Mucosa of stomach (tissue), 1 donor: Measurements from ENCODE around the gene CCDC82.
A peak's percentile ranks its signal among the peaks of the same experiment; 100 is the strongest.

Experiments used
- H3K27me3 ChIP-seq: one replicate; pipeline ENCODE4 v1.7.0; 2013; ENCODE audit warnings: mild to moderate bottlenecking, low read length; ENCODE audit not compliant: control insufficient read depth, insufficient read depth
- H3K36me3 ChIP-seq: one replicate; pipeline ENCODE4 v1.7.0; 2013; ENCODE audit warnings: low read length; ENCODE audit not compliant: control insufficient read depth, insufficient read depth
- H3K4me1 ChIP-seq: one replicate; pipeline ENCODE4 v1.7.0; 2013; ENCODE audit warnings: mild to moderate bottlenecking, low read length; ENCODE audit not compliant: control insufficient read depth, insufficient read depth
- H3K4me3 ChIP-seq: one replicate; pipeline ENCODE4 v1.7.0; 2013; ENCODE audit warnings: low read length
- H3K9ac ChIP-seq: one replicate; pipeline ENCODE4 v1.7.0; 2013; ENCODE audit warnings: mild to moderate bottlenecking, low read length, moderate library complexity
- H3K9me3 ChIP-seq: one replicate; pipeline ENCODE4 v1.7.0; 2013; ENCODE audit warnings: mild to moderate bottlenecking, low read length, moderate library complexity; ENCODE audit not compliant: control insufficient read depth
- donor health status: Pancreatic carcinoma.

Gene CCDC82

GRCh38 chr11:96357794-96358193 is 31.9 kb downstream of the CCDC82 start:
- H3K9ac ChIP-seq: no peak overlapping the region
- H3K27me3 ChIP-seq: no peaks in the 10 kb centered on the region
- H3K36me3 ChIP-seq: no peaks in the 10 kb centered on the region
- H3K4me1 ChIP-seq: no peaks in the 10 kb centered on the region
- H3K4me3 ChIP-seq: no peak overlapping the region
- no peaks in the 10 kb centered on the region for H3K9me3 ChIP-seq

GRCh38 chr11:96356848-96357247 is 32.9 kb downstream of the CCDC82 start:
- no peaks in the 10 kb centered on the region for H3K4me1 ChIP-seq
- no peaks in the 10 kb centered on the region for H3K9me3 ChIP-seq
- no peaks in the 10 kb centered on the region for H3K27me3 ChIP-seq
- H3K4me3 ChIP-seq: no peak overlapping the region
- no peaks in the 10 kb centered on the region for H3K36me3 ChIP-seq
- H3K9ac ChIP-seq: no peak overlapping the region

- Histone ChIP-seq H3K9ac (peak within 1 kb of the TSS; percentile 81), H3K27me3 (no peaks in the 10 kb centered on the region)
These were observed 46.6 kb downstream of the CCDC82 start, which contains the start of gene MAML2 for GRCh38 chr11:96342961-96343711. MAML2 (minus strand) TSS chr11:96343195; CDS start chr11:96341895, 1,300 bp downstream.

GRCh38 chr11:96342014-96342960 is 47.4 kb downstream of the CCDC82 start:
- no peaks in the 10 kb centered on the region for H3K9me3 ChIP-seq
- H3K4me1 ChIP-seq: peaks cover 34% of the 10 kb centered on the region
- no peaks in the 10 kb centered on the region for H3K27me3 ChIP-seq
- H3K36me3 ChIP-seq: no peaks in the 10 kb centered on the region
- peak overlapping the region; percentile 71 for H3K4me3 ChIP-seq
- H3K9ac ChIP-seq: peak overlapping the region; percentile 81

More at GRCh38 chr11:96342961-96343711, 46.6 kb downstream of the CCDC82 start, which contains the start of gene MAML2:
- H3K9me3 ChIP-seq: no peaks in the 10 kb centered on the region
- H3K36me3 ChIP-seq: no peaks in the 10 kb centered on the region
- peak within 1 kb of the TSS; percentile 71 for H3K4me3 ChIP-seq
- H3K4me1 ChIP-seq: peaks cover 25% of the 10 kb centered on the region

GRCh38 chr11:96341211-96342013 is 48.3 kb downstream of the CCDC82 start:
- H3K4me1 ChIP-seq: peaks cover 38% of the 10 kb centered on the region
- no peaks in the 10 kb centered on the region for H3K9me3 ChIP-seq
- H3K36me3 ChIP-seq: no peaks in the 10 kb centered on the region
- H3K9ac ChIP-seq: peak overlapping the region; percentile 81
- H3K27me3 ChIP-seq: no peaks in the 10 kb centered on the region
- peak overlapping the region; percentile 71 for H3K4me3 ChIP-seq

GRCh38 chr11:96340555-96340885 is 49.2 kb downstream of the CCDC82 start:
- Histone ChIP-seq H3K27me3 (no peaks in the 10 kb centered on the region), H3K9ac (peak overlapping the region; percentile 81), H3K9me3 (no peaks in the 10 kb centered on the region), H3K36me3 (no peaks in the 10 kb centered on the region), H3K4me3 (no peak overlapping the region), H3K4me1 (peaks cover 38% of the 10 kb centered on the region)

- no peaks in the 10 kb centered on the region for H3K9me3 ChIP-seq
- no peaks in the 10 kb centered on the region for H3K27me3 ChIP-seq
- peak overlapping the region; percentile 81 for H3K9ac ChIP-seq
- H3K36me3 ChIP-seq: no peaks in the 10 kb centered on the region
- no peak overlapping the region for H3K4me3 ChIP-seq
- H3K4me1 ChIP-seq: peaks cover 38% of the 10 kb centered on the region
These were observed 49.8 kb downstream of the CCDC82 start for GRCh38 chr11:96339706-96340554.

- Histone ChIP-seq H3K4me3 (no peak overlapping the region), H3K36me3 (no peaks in the 10 kb centered on the region), H3K9me3 (no peaks in the 10 kb centered on the region), H3K4me1 (peaks cover 38% of the 10 kb centered on the region), H3K9ac (peak overlapping the region; percentile 81), H3K27me3 (no peaks in the 10 kb centered on the region)
These were observed 50.6 kb downstream of the CCDC82 start for GRCh38 chr11:96338910-96339705.

- H3K9me3 ChIP-seq: no peaks in the 10 kb centered on the region
- no peak overlapping the region for H3K9ac ChIP-seq
- H3K36me3 ChIP-seq: no peaks in the 10 kb centered on the region
- H3K4me1 ChIP-seq: peaks cover 35% of the 10 kb centered on the region
- no peaks in the 10 kb centered on the region for H3K27me3 ChIP-seq
- no peak overlapping the region for H3K4me3 ChIP-seq
These were observed 51.9 kb downstream of the CCDC82 start for GRCh38 chr11:96337541-96338431.

GRCh38 chr11:96335388-96335787 is 54.3 kb downstream of the CCDC82 start:
- Histone ChIP-seq H3K27me3 (no peaks in the 10 kb centered on the region), H3K9ac (no peak overlapping the region), H3K9me3 (no peaks in the 10 kb centered on the region), H3K4me1 (peaks cover 28% of the 10 kb centered on the region), H3K4me3 (no peak overlapping the region), H3K36me3 (no peaks in the 10 kb centered on the region)
